Measurements from ENCODE around the gene LGALSL. TPM values are rescaled to one million over a fixed set of nuclear protein-coding genes. Genes with fewer than 3 reads are reported as not detected.
A peak's percentile ranks its signal among the peaks of the same experiment; 100 is the strongest.

Gene LGALSL
- total and polyA plus RNA-seq, 2 of the 13 experiments (the other 11 are each of a cell fraction or from before 2014, with no cell fraction given) = 15.4 to 20.0 TPM

GRCh38 chr2:64453770-64454385, at the start of gene LGALSL (continued):
- peak; percentile 63; the same call in 1 of the 2 replicates for TF ChIP-seq ZNF839 (CRISPR knock-in tag; IDR thresholded peaks at IDR 0.05; ENCODE audit: borderline replicate concordance)
- peak; percentile 66; the same call in 1 of the 2 replicates for TF ChIP-seq IRX3 (CRISPR knock-in tag; IDR thresholded peaks at IDR 0.05; ENCODE audit: borderline replicate concordance, low read depth)
- no peak for TF ChIP-seq ZNF275 (CRISPR knock-in tag; IDR thresholded peaks at IDR 0.05; ENCODE audit: borderline replicate concordance)
- TF ChIP-seq THYN1 (CRISPR knock-in tag; IDR thresholded peaks at IDR 0.05; ENCODE audit: borderline replicate concordance, low read depth) = no peak
- TF ChIP-seq IRF9 (CRISPR knock-in tag; IDR thresholded peaks at IDR 0.05; ENCODE audit: borderline replicate concordance) = peak; percentile 73; the same call in 1 of the 2 replicates
- TF ChIP-seq ZFP62 (CRISPR knock-in tag; IDR thresholded peaks at IDR 0.05) = no peak
- TF ChIP-seq CHCHD3 (CRISPR knock-in tag; IDR thresholded peaks at IDR 0.05) = no peak
- no peak for TF ChIP-seq NFE2L1 (CRISPR knock-in tag; IDR thresholded peaks at IDR 0.05; ENCODE audit: borderline replicate concordance)
- no peak for TF ChIP-seq YY1 (IDR thresholded peaks at IDR 0.05; ENCODE audit: insufficient read depth, insufficient replicate concordance, low read depth, low read length)
- TF ChIP-seq FUBP1 (CRISPR knock-in tag; IDR thresholded peaks at IDR 0.05; ENCODE audit: borderline replicate concordance) = no peak
- TF ChIP-seq ZXDC (CRISPR knock-in tag; IDR thresholded peaks at IDR 0.05) = no peak
- no peak for TF ChIP-seq RORA (CRISPR knock-in tag; IDR thresholded peaks at IDR 0.05)
- TF ChIP-seq ZHX1 (CRISPR knock-in tag; IDR thresholded peaks at IDR 0.05; ENCODE audit: low read depth) = no peak
- TF ChIP-seq ZNF768 (CRISPR knock-in tag; IDR thresholded peaks at IDR 0.05) = peak; percentile 26; the same call in 1 of the 2 replicates
- TF ChIP-seq CREB1 (IDR thresholded peaks at IDR 0.05) = no peak
- TF ChIP-seq CREB1 (CRISPR knock-in tag; IDR thresholded peaks at IDR 0.05) = no peak
- TF ChIP-seq CHD4 (IDR thresholded peaks at IDR 0.05; ENCODE audit: borderline replicate concordance, low read length) = no peak
- TF ChIP-seq ZNF761 (CRISPR knock-in tag; conservative IDR thresholded peaks at IDR 0.05) = no peak; the same call in 1 of the 2 replicates
- no peak for TF ChIP-seq TBL1XR1 (IDR thresholded peaks at IDR 0.05; ENCODE audit: borderline replicate concordance, low read length, partially characterized antibody)
